NCI-H2171 (cell line): ENCODE data around the gene PRKAA1.

Experiments used
- DNase-seq: peaks from one replicate; lab custom pipeline; 2025; lab: John Stamatoyannopoulos, UW

Gene PRKAA1

DNA sequence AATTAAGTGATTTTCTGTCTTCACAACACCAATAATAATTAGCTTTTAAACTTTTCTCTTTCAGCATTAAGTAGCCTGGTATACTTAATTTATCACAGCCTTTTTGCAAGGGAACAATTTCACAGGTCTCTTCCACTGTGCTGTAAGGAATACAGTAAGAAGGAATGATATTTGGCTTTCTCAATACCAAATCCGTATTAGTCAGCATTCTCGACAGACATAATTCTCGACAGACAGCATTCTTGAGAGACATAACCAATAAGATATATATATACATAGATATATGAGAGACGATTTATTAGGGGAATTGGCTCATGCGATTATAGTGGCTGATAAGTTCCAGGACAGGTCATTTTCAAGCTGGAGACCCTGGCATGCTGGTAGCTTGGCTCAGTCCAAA is 18.0 kb downstream of the PRKAA1 start:
- DNase-seq, result no peak

DNA sequence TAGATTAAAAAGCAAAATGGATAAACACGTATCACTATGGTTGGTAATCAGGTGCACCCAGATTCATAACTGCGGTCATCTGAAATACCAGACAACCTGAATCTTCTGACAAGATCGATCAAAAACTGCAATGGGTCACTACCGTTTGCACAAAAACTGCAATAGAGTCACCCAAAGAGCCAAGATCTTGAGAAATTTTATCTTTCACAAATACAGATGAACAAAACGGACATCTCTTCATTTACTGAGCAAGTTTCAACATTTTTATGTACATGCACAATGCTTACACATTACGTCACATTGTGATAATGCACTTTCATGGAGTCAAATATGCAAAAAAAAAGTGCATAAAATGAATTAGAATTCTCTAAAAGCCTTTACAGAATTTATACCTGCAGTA is 18.6 kb downstream of the PRKAA1 start:
- DNase-seq, result no peak

DNA sequence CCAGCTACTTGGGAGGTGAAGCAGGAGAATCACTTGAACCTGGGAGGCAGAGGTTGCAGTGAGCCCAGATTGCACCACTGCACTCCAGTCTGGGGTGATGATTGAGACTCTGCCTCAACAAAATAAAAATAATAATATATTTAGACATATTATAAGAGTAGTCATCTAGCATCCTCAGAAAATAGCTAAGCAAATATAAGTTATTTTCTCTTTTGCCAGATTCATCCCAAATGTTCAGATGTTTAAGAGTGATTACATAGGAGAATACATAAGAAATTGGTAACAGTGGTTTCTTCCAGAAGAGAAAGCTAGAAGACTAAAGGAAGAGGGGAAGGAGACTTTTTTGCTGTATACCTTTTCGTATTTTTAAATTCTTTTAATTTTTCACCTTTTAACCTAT is 20.0 kb downstream of the PRKAA1 start:
- DNase-seq, result no peak

DNA sequence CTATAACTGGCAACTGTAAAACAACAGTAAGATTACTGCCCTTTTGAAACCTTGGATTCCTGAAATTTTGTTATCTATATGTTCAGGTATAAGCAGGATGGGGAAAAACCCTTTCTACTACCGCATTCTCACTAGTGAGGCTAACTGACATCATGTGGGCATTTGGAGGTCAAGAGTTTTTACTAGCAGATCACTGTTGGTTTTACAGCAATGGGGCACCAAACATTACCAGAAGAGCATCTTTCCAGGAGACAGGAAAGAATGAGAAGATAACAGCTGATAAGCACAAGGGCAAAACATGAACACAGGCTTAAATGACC is 21.6 kb downstream of the PRKAA1 start:
- DNase-seq, result no peak

DNA sequence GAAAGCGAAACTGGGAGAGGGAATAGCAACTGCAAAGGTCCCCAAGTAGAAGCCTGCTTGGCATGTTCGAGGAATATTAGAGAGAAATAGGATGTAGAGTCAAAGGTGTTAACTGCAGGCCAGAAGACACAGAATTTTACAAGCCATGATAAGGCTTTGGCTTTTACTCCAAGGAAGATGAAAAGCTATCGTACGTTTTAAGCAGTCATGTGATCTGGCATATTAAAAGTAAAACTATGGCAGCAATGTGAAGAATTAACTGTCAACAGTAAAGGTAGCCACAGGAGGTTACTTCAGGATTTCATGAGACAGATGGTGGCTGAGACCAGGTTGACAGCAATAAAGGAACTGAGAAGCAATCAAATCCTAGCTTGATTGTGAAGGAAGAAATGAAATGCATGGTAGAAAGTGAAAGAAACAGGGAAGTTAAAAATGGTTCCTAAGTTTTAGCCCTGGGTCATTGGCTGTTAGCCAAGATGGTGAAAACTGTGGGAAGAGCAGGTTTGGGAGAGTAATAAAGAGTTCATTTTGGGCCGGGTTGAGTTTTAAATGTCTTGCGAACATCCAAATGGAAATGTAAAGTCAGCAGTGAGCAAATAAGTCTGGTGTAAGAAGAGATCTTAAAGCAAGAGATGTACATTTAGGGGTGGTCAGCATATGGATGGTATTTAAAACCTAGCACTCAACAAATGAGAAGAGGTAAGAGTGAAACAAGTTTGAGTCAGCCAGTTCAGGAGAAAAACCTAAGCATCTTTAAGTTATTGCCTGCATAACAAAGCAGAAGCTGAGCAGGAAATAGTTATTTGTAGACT is 22.1 kb downstream of the PRKAA1 start:
- no peak for DNase-seq

DNA sequence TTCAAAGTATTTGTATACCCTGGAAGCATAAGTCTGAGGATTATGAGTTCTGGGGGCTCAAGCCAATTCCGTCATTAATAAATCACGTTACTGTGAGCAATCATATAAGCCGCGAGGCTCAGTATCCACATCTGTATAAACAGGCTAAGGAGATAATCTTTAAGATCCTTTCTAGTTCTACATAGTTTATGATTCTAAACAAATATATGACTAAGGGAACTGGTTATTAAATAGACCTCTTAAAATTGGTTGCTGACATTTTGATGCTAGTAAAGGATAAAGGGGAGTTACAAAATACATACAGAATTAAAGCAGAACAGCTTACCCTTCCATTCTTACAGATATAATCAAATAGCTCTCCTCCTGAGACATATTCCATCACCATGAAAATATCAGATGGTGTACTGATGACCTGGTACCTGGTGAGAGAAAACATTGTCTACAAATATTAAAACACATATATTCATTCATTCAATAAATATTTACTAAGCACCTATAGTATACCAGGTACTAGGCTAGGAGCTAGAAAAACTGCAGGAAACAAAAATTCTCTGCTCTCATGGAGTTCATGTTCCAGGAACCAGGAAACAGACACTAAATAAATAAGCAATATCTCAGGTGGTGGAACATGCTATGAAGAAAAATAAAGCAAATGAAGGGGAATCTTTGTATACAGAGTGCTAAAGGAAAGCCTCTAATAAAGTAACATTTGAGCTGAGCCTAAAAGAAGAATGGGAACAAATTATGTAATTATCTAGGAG is 22.9 kb downstream of the PRKAA1 start:
- DNase-seq, result no peak

DNA sequence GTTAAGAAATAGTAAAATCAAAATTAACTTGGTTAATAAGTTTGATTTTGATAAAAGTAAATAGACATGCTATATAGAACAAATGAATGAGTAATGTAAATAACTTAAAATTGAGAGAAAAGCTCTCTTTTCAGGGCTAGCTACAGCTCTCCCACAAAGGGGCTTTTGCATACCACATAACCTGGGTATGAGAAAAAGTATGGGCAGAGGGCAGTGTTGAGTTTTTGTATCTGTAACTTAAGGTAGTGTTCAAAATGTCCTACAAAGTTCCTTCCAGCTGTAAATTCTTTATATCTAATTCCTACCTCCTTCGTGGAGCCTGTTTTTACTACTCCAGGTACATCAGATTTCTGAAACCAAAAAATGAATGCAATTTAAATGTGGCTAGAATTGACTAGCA is 23.6 kb downstream of the PRKAA1 start:
- no peak for DNase-seq

DNA sequence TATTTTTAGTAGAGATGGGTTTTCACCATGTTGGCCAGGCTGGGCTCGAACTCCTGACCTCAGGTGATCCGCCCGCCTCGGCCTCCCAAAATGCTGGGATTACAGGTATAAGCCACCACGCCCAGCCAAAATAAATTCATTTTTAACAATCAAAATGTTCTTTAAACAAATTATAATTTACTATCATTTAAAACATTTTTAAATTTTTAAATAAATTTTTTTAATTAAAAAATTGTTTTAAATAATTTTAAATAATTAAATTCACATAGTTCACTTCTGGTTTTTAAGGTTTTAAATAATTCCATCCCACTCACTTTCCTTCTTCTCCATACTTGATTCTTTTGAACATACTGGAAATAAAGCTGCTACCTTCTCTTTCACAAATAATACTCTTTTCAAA is 27.4 kb downstream of the PRKAA1 start:
- DNase-seq, result no peak

DNA sequence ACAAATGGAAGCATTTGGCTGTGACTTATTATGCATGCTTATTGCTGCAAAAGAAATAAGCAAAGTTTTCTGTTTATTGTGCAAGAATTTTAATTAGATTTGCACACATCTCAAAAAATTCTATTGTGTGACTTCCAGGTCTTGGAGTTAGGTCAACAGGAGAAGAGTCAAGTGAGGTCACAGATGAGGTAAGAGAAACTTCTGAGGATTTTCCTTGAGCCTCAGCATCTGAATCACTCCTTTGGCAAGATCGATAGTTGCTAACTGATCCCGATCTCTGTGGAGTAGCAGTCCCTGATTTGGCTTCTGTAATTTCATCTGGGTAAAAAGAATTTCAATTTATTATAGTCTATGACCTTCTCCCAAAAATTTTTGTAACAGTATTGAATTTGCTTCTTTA is 35.5 kb downstream of the PRKAA1 start:
- no peak for DNase-seq

DNA sequence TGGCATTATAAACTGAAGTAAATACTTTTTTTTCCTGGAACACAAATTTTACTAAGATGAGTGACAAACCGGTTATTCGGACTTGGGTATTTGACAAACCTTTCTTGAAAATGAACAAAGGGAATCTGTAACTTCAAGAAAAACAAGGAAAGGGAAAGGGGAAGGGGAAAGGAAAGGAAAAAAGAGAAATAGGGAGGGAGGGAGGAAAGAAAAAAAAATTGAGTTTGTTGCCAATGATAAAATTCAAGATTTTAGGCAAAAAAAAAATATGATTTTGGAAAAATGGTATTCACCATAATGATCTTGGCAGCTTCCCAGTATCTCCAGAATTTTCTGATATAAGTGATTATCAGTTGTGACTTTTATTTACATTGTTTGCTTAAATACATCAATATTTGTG is 40.8 kb downstream of the PRKAA1 start:
- no peak for DNase-seq

DNA sequence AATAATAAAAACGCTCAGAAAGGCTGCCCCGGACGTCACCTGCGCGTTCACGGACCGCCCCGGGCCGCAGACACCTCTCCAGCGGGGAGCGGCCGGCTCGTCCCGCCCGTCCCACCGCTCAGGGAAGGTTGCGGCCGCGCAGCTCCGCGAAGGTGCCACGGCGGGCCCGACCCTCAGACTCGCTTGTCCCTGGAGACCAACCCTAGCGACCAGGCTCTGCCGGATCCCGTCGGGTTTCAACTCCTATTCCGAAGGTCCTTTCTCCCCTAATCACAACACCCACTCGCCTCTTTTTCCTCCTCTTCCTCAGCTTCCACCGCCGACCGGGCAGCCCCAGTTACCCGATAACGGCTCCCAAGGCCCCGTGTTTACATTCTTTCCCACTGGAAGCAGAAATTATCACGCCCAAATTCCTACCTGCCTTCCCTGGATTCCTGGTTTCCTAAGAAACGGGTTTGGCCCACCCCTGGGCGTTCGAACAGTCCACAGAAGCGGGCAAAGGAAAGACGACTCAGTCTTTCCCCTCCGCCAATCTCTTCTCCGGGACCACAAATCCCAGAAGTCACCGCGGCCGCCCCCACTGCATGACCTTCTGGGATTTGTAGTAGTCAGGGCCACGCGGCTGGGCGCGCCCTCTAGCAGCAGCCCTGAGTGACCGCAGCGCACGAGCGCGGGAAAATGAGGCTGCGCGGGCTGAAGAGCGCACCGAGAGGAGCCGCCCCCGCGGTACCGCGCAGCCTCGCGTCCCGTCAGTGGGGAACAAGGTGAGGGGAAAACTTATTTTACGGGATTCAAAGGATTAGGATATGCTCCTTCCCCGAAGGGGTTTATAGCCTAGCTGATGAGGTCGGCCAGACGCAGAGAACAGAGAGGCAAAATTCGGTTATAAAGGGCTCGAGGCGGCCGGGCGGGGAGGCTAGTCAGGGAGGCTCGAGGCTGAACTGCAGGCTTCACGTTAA is 42.5 kb downstream of the PRKAA1 start, which contains the start of gene TTC33:
TTC33 (minus strand) TSS at position 555 of the 959 bp plus-strand sequence. CDS start 8,943 bp downstream, outside the sequence.
- peak; percentile 96 for DNase-seq

DNA sequence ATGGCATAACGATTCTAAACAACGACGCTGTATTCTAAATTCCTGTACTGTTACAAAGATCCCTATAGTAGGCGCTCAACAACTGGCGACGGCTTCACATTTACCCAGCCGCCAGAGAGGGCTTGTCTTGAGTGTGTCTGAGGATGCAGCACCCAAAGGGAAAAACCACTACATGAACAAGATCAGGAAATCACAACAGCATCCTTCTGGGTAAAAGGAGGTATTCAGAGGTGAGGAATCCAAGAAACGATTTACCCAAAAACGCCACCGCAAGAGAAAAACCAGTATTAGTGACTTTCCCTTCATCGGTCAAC is 43.1 kb downstream of the PRKAA1 start:
- DNase-seq, result peak; percentile 55

DNA sequence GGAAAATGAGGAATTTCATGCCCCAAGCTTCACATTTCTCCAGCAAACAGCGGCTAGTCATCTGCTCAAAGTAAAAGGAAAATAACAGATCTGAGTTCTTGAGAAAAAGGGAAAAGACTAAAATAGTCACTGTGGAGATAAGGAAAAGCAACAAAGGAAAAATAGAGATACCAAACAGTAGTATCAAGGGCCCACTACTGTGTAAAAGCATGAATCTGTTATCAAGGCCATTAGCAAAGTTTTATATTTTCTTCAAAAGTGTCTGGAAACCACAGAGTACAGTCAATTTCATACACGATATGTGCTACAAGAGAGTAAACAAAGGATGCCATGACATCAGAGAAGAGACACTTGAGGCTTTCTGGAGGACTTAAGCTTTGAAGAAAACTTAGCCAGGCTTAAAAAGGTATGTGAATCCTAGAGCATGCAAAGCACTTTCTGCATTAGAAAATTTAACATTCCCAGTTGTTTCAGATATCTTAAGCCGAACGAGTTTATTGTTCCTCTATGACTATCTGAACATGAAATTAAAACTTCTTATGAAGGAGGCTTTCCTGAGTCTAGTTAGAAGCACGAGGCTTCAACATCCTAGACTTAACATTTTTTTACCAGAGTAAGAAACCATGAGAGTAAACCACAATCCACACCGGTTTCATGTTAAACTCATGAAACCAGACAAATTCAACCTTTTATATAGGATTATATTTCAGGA is 43.6 kb downstream of the PRKAA1 start:
- no peak for DNase-seq

DNA sequence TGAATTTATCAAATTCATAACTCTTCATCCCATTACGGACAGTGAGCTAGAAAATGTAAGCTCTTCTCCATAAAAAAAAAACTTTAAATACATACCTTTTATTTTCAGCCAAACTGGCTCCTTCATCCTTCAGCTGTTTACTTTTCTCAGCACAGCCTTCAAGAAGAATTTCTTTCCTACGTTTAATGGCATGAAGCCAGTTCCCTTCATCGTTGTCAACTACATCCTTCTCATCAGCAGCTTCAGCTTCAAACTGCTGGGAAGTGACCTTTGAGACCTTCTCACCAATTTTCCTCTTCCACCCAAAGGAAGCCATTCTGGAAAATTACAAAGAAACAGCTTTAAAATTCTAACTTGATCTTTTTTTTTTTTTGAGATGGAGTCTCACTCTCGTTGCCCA is 51.5 kb downstream of the PRKAA1 start:
- DNase-seq, result no peak

DNA sequence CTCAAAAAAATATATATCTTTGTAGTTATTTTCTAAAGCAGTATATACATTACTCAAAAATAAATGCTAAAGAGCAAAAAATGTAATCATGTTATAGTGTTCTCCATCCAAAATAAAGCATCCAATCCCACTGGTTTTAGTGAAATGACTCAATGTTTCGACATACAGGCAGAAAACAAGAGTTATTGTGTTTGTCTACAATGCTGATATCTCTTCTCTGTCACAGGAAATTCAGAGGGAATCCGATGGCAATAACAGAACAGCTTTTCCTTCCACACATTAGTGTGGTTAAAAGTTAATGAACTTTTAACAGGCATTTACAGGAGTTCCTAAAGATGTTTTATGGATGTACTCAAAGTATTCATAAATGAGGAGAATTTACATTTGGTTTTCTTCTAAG is 54.4 kb downstream of the PRKAA1 start:
- no peak for DNase-seq

DNA sequence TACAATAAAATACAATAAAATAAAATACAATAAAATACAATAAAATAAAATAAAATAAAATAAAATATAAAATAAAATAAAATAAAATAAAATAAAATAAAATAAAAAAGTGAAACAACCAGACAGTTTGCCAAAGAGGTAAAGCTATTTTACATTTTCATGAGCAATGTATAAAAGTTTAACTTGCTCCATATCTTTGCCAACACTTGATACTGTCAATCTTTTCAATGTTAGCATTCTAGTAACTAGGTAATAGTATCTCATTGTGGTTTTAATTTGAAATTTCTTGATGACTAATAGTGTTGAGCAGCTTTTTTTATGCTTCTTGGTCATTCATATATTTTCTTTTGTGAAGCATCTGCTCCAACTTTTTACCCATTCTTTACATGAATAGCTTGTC is 59.7 kb downstream of the PRKAA1 start:
- no peak for DNase-seq

DNA sequence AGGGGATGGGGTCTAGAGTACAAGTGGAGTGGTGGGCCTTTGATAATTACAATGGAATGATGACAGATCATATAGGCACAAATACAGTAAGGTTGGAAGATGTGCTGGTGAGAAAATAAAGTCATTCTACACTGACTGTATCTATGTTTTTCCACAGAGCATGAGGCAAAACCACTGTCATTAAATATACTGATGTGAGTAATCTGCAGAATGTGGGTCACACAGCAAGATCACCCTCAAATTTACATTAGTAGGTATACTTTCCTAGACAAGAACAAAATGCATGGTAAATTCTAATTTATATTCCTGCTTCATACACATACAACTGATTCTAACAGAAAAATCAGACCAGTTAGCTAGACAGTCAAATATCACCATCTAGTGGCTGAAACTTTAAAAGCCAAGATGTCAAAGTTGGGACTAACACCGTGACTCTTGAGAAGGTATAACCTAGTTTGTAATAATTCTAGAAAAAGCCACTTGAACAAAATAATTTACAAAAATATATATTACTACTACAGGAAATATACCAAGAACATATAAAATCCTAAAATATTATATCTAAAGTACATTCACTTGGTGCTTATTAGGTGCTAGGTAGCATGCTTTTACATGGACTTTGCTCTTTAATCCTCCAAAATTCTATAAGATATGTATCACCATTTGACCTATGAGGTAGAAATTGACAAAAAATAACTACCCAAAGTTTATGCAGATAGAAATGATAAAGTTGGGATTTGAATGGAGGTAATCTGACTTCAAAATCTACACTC is 61.9 kb downstream of the PRKAA1 start:
- no peak for DNase-seq

DNA sequence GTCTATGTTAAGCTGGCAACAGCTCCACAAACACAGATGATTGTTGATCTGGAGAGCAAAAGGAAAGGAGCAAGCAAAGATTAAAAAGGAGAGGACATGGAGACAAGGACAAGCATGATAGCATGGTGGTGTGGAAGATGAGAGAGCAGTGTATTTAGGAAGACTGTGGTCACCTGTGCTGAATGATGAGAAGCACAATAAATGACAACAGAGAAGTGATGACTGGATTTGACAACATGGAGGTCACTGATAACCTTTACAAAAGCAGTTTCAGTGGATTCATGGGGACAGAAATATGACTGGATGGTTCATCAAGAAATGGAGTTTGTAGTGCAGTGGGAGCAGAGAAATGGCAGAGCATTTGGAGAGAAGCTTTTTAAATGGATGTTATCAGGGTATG is 62.6 kb downstream of the PRKAA1 start:
- DNase-seq, result no peak

DNA sequence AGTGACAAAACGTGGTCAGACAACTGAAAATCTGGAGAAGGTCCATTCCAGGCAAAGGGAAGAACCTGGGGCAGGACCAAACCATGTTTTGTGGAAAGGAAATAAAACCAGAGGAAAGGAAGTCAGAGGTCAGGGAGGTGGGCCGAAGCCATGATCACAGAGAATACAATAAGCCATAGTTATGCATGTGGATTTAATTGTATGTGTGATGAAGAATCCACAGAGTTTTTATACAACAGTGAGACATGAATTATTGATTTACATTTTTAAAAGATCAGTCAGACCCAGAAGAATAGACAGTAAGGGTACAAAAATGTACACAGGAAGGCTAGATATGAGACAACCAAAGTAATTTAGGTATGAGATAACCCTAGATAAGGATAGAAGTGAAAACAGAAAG is 63.2 kb downstream of the PRKAA1 start:
- no peak for DNase-seq

DNA sequence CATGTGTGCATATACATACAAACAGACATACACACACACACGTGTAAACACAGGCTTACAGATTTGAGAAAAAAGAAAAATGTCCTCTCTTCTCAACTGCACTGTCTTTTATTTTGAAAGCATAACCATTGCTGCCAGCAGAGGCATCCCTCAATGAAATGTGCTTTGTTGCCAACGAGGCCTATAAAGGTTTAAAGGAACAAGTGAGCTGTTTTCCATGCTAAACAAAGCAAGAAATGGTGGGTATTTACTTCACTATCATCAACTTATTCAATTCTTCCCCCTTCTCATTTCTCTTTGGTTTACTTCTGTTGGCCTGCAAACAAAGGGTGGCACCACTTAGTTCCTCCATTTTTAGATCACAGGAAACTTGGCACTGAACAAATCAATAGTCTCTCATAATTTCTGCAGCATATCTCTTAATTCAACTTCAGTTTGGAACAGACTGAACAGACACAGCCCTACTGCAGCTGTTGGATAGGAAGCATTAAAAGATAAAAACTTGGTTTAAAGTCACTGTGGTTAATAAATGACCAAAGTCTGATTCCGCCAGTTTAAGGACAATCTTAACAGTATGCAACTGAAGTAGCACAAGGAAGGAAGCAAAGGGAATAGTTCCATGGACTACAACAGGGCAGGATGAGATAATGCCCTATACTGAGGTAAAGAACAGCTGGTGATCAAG is 64.2 kb downstream of the PRKAA1 start:
- no peak for DNase-seq

DNA sequence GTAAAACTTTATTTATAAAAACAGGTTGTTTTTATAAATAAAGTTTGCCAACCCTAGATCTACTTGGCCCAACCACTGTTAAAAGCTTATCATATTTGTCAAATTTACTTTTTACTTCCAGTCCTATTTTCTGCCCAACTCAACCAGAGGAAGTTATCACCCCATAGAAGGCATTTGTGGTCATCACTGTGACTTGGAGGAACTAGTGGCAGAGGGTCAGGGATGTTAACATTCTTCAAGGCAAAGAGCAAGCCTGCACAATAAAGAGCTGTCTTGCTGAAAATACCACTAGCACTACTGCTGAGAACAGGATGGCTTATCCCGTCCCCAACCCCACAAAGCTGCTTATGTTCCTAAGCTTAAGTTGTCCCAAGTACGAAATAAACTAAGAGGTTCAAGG is 64.7 kb downstream of the PRKAA1 start:
- DNase-seq, result no peak
